ENCODE measurements around the gene CMTM3.

DNA sequence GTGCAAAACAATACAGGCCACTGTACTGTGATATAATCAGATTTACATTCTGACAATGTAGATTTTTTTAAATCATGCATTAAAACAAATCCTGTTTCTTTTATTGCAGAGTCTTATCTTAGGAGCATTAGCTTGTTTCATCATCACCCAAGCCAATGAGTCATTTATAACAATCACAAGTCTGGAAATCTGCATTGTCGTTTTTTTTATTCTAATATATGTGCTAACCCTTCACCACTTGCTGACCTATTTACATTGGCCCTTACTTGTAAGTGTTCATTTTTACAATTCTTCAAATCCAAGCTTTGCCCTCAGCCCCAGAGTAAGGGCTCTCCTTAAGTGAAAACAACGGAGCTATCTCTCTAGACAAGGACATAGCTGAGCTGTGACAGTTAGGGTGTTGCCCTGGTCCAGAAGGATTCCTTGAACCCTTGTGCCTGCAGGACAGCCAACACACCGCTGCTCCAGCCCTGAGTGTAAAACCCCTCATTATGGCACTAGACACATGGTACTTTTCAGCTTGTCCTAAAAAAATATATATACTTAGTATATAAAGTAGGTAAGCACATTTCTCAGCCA, 34.6 kb upstream of the CMTM3 start:
- no peak for TF ChIP-seq FOXP1 (CRISPR knock-in tag; IDR thresholded peaks at IDR 0.05; ENCODE audit: borderline replicate concordance)
- TF ChIP-seq, protein P1, sequence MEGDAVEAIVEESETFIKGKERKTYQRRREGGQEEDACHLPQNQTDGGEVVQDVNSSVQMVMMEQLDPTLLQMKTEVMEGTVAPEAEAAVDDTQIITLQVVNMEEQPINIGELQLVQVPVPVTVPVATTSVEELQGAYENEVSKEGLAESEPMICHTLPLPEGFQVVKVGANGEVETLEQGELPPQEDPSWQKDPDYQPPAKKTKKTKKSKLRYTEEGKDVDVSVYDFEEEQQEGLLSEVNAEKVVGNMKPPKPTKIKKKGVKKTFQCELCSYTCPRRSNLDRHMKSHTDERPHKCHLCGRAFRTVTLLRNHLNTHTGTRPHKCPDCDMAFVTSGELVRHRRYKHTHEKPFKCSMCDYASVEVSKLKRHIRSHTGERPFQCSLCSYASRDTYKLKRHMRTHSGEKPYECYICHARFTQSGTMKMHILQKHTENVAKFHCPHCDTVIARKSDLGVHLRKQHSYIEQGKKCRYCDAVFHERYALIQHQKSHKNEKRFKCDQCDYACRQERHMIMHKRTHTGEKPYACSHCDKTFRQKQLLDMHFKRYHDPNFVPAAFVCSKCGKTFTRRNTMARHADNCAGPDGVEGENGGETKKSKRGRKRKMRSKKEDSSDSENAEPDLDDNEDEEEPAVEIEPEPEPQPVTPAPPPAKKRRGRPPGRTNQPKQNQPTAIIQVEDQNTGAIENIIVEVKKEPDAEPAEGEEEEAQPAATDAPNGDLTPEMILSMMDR (IDR thresholded peaks at IDR 0.05), result no peak
- TF ChIP-seq ZNF512 (CRISPR knock-in tag; IDR thresholded peaks at IDR 0.05; ENCODE audit: borderline replicate concordance), result no peak
- TF ChIP-seq, protein P2, sequence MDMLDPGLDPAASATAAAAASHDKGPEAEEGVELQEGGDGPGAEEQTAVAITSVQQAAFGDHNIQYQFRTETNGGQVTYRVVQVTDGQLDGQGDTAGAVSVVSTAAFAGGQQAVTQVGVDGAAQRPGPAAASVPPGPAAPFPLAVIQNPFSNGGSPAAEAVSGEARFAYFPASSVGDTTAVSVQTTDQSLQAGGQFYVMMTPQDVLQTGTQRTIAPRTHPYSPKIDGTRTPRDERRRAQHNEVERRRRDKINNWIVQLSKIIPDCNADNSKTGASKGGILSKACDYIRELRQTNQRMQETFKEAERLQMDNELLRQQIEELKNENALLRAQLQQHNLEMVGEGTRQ (CRISPR knock-in tag; IDR thresholded peaks at IDR 0.05), result no peak
- TF ChIP-seq NR2C2 (CRISPR knock-in tag; IDR thresholded peaks at IDR 0.05), result no peak
- TF ChIP-seq CBFB (CRISPR knock-in tag; IDR thresholded peaks at IDR 0.05; ENCODE audit: low read depth), result no peak
- no peak for TF ChIP-seq ETV6 (CRISPR knock-in tag; IDR thresholded peaks at IDR 0.05)
- TF ChIP-seq EMX1 (CRISPR knock-in tag; IDR thresholded peaks at IDR 0.05), result no peak
